A673 (cell line): ENCODE data around the gene VENTX. TPM values are rescaled to one million over a fixed set of nuclear protein-coding genes. Genes with fewer than 3 reads are reported as not detected.

Source experiments
- Bru-seq: library from RNA; stranded (reverse); fragments of 400-500 nt; gene quantifications from one replicate; lab custom pipeline; 2021; lab: Mats Ljungman, UMichigan
- BruChase-seq, 2 experiments: library from RNA; stranded (reverse); fragments of 400-500 nt; gene quantifications; one replicate each; lab custom pipeline; 2021; lab: Mats Ljungman, UMichigan
- BruUV-seq: library from RNA; stranded (reverse); fragments of 400-500 nt; replicated peaks from 2 replicates; lab custom pipeline; 2021; lab: Mats Ljungman, UMichigan
- CTCF ChIA-PET: fragments of 300-600 bp; sonication (Branson Sonifier 250); formaldehyde crosslinking; loops from one replicate; lab custom pipeline; 2022; ENCODE audit warnings: antibody characterized with exemption; lab: Charles Lee
- POLR2A ChIA-PET: fragments of 300-600 bp; sonication (Branson Sonifier 250); formaldehyde crosslinking; loops from one replicate; lab custom pipeline; 2022; ENCODE audit warnings: antibody characterized with exemption; ENCODE audit not compliant: low non-redundant PET; lab: Charles Lee
- DNase-seq: peaks from one replicate; pipeline ENCODE4 v3.0.0-alpha.2; 2015; ENCODE audit warnings: low spot score
- H3K27ac ChIP-seq: fragments of 200-600 bp; sonication (generic); 2 replicates; pipeline ENCODE4 v1.5.1; 2016; ENCODE audit warnings: mixed run types, low read depth, mild to moderate bottlenecking, mixed read lengths, antibody characterized with exemption, low read length; ENCODE audit not compliant: poor library complexity, severe bottlenecking
- H3K27me3 ChIP-seq: fragments of 200-600 bp; sonication (generic); replicated peaks from 2 replicates; pipeline ENCODE4 v1.6.1; 2017; ENCODE audit warnings: mixed run types, low read depth, mild to moderate bottlenecking, mixed read lengths, antibody characterized with exemption, low read length; ENCODE audit not compliant: insufficient read depth, poor library complexity
- H3K36me3 ChIP-seq: fragments of 200-600 bp; sonication (generic); 2 replicates; pipeline ENCODE4 v1.6.1; 2016; ENCODE audit warnings: mixed run types, mild to moderate bottlenecking, mixed read lengths, antibody characterized with exemption, low read length; ENCODE audit not compliant: insufficient read depth, poor library complexity, severe bottlenecking
- H3K4me1 ChIP-seq: fragments of 200-600 bp; sonication (generic); 2 replicates; pipeline ENCODE4 v1.6.1; 2017; ENCODE audit warnings: mixed run types, mild to moderate bottlenecking, mixed read lengths, antibody characterized with exemption, low read length; ENCODE audit not compliant: insufficient read depth, poor library complexity, severe bottlenecking
- H3K4me3 ChIP-seq: fragments of 200-600 bp; sonication (generic); 2 replicates; pipeline ENCODE4 v1.5.1; 2016; ENCODE audit warnings: low read depth, mixed run types, mild to moderate bottlenecking, mixed read lengths, low read length; ENCODE audit not compliant: poor library complexity, severe bottlenecking
- H3K9me3 ChIP-seq: fragments of 200-600 bp; sonication (generic); 2 replicates; pipeline ENCODE4 v1.6.1; 2016; ENCODE audit warnings: mixed run types, low read depth, mild to moderate bottlenecking, mixed read lengths, antibody characterized with exemption, low read length; ENCODE audit not compliant: poor library complexity, severe bottlenecking
- CTCF ChIP-seq: fragments of 300-800, 200-600 bp; sonication (generic); conservative IDR thresholded peaks from 2 replicates; pipeline ENCODE4 v1.5.1; 2017; ENCODE audit warnings: low read depth, mild to moderate bottlenecking, antibody characterized with exemption, low read length, moderate library complexity, mixed read lengths
- EZH2 ChIP-seq: fragments of 200-600 bp; sonication (generic); IDR thresholded peaks from 2 replicates; pipeline ENCODE4 v1.6.1; 2017; ENCODE audit warnings: borderline replicate concordance, low read depth, mild to moderate bottlenecking, mixed read lengths, antibody characterized with exemption, low read length; ENCODE audit not compliant: poor library complexity, severe bottlenecking
- intact Hi-C: fragments of 100-400 bp; cut with micrococcal nuclease; formaldehyde crosslinking; loops from one replicate; pipeline ENCODE4 v1.10.0; 2022; ENCODE audit not compliant: unreplicated experiment
- long read RNA-seq: library from polyadenylated mRNA; stranded (forward); transcript quantifications from one replicate; pipeline ENCODE4 v2.0.0, GENCODE V29; 2022
- total RNA-seq: library from RNA; stranded (reverse); gene quantifications from 2 replicates; pipeline ENCODE4 v1.2.3, GENCODE V29; 2021

The VENTX gene
- total RNA-seq (not detected in 2 replicates), Bru-seq, nascent RNA (not detected), BruChase-seq, experiment 1, labeled RNA remaining after a 2-hour chase (not detected), BruChase-seq, experiment 2, labeled RNA remaining after a 6-hour chase (not detected)
- long read RNA-seq = 0 reads

GRCh38 chr10:133237588-133238465 lies at the start of gene VENTX:
Gene VENTX, plus strand, starts transcription at chr10:133237855. Its CDS starts 60 bp downstream, at chr10:133237915.
- BruUV-seq = no TSS peak
- H3K4me3 ChIP-seq = no peak within 1 kb of the TSS

GRCh38 chr10:133187906-133188681 lies 49.6 kb upstream of the VENTX start:
- no TSS peak for BruUV-seq
- H3K9me3 ChIP-seq = no peaks in the 10 kb centered on the region
- no peak for DNase-seq
- H3K27me3 ChIP-seq = peaks cover 34% of the 10 kb centered on the region
- H3K4me3 ChIP-seq = no peak overlapping the region
- ChIA-PET POLR2A (no interaction called here), CTCF (no interaction called here)
- no peak for TF ChIP-seq EZH2
- no peak for TF ChIP-seq CTCF
- H3K36me3 ChIP-seq = no peaks in the 10 kb centered on the region
- H3K27ac ChIP-seq = no peak overlapping the region
- H3K4me1 ChIP-seq = no peaks in the 10 kb centered on the region
- intact Hi-C loops = no loop called here

More at GRCh38 chr10:133237588-133238465, at the start of gene VENTX:
- no peak within 1 kb of the TSS for H3K27ac ChIP-seq
- TF ChIP-seq EZH2 (peak; percentile 82), CTCF (no peak)
- CTCF ChIA-PET = interaction anchor here (0.5 kb wide), 1 partner anchor 10 kb away, joined by 4 read pairs; no protein-coding TSS in a partner anchor
- peaks cover 86% of the 10 kb centered on the region for H3K27me3 ChIP-seq
- no peaks in the 10 kb centered on the region for H3K4me1 ChIP-seq
- intact Hi-C loops = no loop called here
- POLR2A ChIA-PET = no interaction called here
- H3K36me3 ChIP-seq = no peaks in the 10 kb centered on the region
- no peaks in the 10 kb centered on the region for H3K9me3 ChIP-seq
- DNase-seq = no peak

GRCh38 chr10:133189256-133189655 lies 48.4 kb upstream of the VENTX start:
- H3K9me3 ChIP-seq = no peaks in the 10 kb centered on the region
- DNase-seq = no peak
- H3K27me3 ChIP-seq = peaks cover 46% of the 10 kb centered on the region
- H3K4me1 ChIP-seq = no peaks in the 10 kb centered on the region
- no peak for TF ChIP-seq CTCF
- TF ChIP-seq EZH2 = no peak
- intact Hi-C loops = no loop called here
- CTCF ChIA-PET = no interaction called here
- POLR2A ChIA-PET = no interaction called here
- H3K36me3 ChIP-seq = no peaks in the 10 kb centered on the region
- BruUV-seq = no TSS peak
- H3K4me3 ChIP-seq = no peak overlapping the region
- H3K27ac ChIP-seq = no peak overlapping the region
